K562 (cell line): ENCODE data around the gene TMED5. TPM values are rescaled to one million over a fixed set of nuclear protein-coding genes. Genes with fewer than 3 reads are reported as not detected.

Source experiments
- ARID4B ChIP-seq: sonication (generic); formaldehyde crosslinking; IDR thresholded peaks from 2 replicates; pipeline ENCODE4 v1.8.0; 2022; ENCODE audit warnings: mild to moderate bottlenecking, missing genetic modification reagents
- ASH1L ChIP-seq: fragments of 450-650 bp; IDR thresholded peaks from 2 replicates; pipeline ENCODE4 v1.6.1; 2018; ENCODE audit warnings: borderline replicate concordance, mild to moderate bottlenecking, low read depth; ENCODE audit not compliant: partially characterized antibody
- ERF ChIP-seq: fragments of 450-650 bp; formaldehyde crosslinking; IDR thresholded peaks from 2 replicates; pipeline ENCODE4 v1.4.0; 2020; ENCODE audit warnings: mild to moderate bottlenecking, mixed read lengths
- ESRRB ChIP-seq: fragments of 250-450 bp; sonication (Bioruptor Pico); IDR thresholded peaks from 2 replicates; pipeline ENCODE4 v1.5.0; 2020; ENCODE audit warnings: mild to moderate bottlenecking, moderate library complexity, borderline replicate concordance
- EWSR1 ChIP-seq: fragments of 450-650 bp; IDR thresholded peaks from 2 replicates; pipeline ENCODE4 v1.6.1; 2018; ENCODE audit warnings: borderline replicate concordance, mild to moderate bottlenecking, low read depth, moderate library complexity; ENCODE audit not compliant: partially characterized antibody
- FOXM1 ChIP-seq, 2 experiments: fragments of 450-650 bp in 1 of 2; sonication (generic) in 1 of 2; formaldehyde crosslinking in 1 of 2; IDR thresholded peaks; 2 replicates each; pipeline versions ENCODE4 v1.6.1 to v1.9.0; 2017 to 2022; ENCODE audit warnings: low read depth in 2 of 2, mild to moderate bottlenecking in 2 of 2, missing genetic modification reagents in 1 of 2, moderate library complexity in 1 of 2
- HCFC1 ChIP-seq: IDR thresholded peaks from 2 replicates; pipeline ENCODE4 v1.6.1; 2012; ENCODE audit warnings: low read depth, low read length, improper control_type of control experiment
- RCOR1 ChIP-seq, 2 experiments: IDR thresholded peaks; 2 replicates each; pipeline ENCODE4 v1.6.1; 2012; ENCODE audit warnings: low read depth in 2 of 2, low read length in 2 of 2, borderline replicate concordance in 1 of 2, improper control_type of control experiment in 1 of 2
- SP2 ChIP-seq: IDR thresholded peaks from 2 replicates; pipeline ENCODE4 v1.6.1; 2011; ENCODE audit warnings: mild to moderate bottlenecking, low read depth, low read length, moderate library complexity; ENCODE audit not compliant: poor library complexity, severe bottlenecking; ENCODE audit errors: extremely low read depth
- SUPT5H ChIP-seq: fragments of 450-650 bp; IDR thresholded peaks from 2 replicates; pipeline ENCODE4 v1.6.1; 2016
- WHSC1 ChIP-seq: IDR thresholded peaks from one replicate; pipeline ENCODE4 v1.6.1; 2012; ENCODE audit warnings: low read length, control low read depth, inconsistent platforms
- ZBTB33 ChIP-seq: sonication (generic); formaldehyde crosslinking; IDR thresholded peaks from 2 replicates; pipeline ENCODE4 v1.8.1; 2023; ENCODE audit warnings: mild to moderate bottlenecking, missing genetic modification reagents
- ZNF277 ChIP-seq: fragments of 250-450 bp; sonication (Bioruptor Pico); IDR thresholded peaks from 2 replicates; pipeline ENCODE4 v1.8.0; 2022; ENCODE audit warnings: inconsistent platforms, mild to moderate bottlenecking, moderate library complexity, borderline replicate concordance
- ZNF444 ChIP-seq: fragments of 250-450 bp; sonication (Bioruptor Pico); IDR thresholded peaks from 2 replicates; pipeline ENCODE4 v1.4.0; 2020; ENCODE audit warnings: mild to moderate bottlenecking, moderate library complexity
- ZNF644 ChIP-seq: fragments of 200-800 bp; sonication (Bioruptor generic); IDR thresholded peaks from 2 replicates; pipeline ENCODE4 v1.6.1; 2016; ENCODE audit warnings: low read depth, missing genetic modification characterization, missing compliant biosample characterization
- polyA plus RNA-seq, 8 experiments: library from polyadenylated mRNA; depleted of rRNA in 4 of 8; stranded (reverse) in 5 of 8; unstranded in 3 of 8; fragments of >200 nt; fragmentation: Nextera tagmentation in 2 of 8; fragmentation: Illumina TruSeq in 1 of 8; extraction: Ambion mirVana in 2 of 8; extraction: Trizol in 1 of 8; gene quantifications; 2 replicates each; pipeline versions ENCODE4 v1.2.1 to v1.2.3, GENCODE V29; 2011 to 2014; ENCODE audit warnings: inconsistent platforms in 1 of 8, missing spikeins in 1 of 8
- total RNA-seq, 7 experiments: library from RNA; depleted of rRNA in 6 of 7; stranded (reverse); fragments of >200 nt in 6 of 7; fragmentation: Illumina TruSeq in 2 of 7; extraction: Trizol in 2 of 7; gene quantifications; 2 replicates each; pipeline versions ENCODE4 v1.2.1 to v1.2.3, GENCODE V29; 2011 to 2021; ENCODE audit warnings: low replicate concordance in 1 of 7
- TF ChIP-seq, protein P1 (sequence below): fragments of 450-650 bp; formaldehyde crosslinking; IDR thresholded peaks from 2 replicates; pipeline ENCODE4 v1.4.0; 2022; ENCODE audit warnings: missing genetic modification characterization

Gene TMED5
- total and polyA plus RNA-seq, 9 of the 15 experiments (the other 6 are each of a cell fraction or from before 2014, with no cell fraction given), result 28.7 to 83.7 (median 67.2) TPM

DNA sequence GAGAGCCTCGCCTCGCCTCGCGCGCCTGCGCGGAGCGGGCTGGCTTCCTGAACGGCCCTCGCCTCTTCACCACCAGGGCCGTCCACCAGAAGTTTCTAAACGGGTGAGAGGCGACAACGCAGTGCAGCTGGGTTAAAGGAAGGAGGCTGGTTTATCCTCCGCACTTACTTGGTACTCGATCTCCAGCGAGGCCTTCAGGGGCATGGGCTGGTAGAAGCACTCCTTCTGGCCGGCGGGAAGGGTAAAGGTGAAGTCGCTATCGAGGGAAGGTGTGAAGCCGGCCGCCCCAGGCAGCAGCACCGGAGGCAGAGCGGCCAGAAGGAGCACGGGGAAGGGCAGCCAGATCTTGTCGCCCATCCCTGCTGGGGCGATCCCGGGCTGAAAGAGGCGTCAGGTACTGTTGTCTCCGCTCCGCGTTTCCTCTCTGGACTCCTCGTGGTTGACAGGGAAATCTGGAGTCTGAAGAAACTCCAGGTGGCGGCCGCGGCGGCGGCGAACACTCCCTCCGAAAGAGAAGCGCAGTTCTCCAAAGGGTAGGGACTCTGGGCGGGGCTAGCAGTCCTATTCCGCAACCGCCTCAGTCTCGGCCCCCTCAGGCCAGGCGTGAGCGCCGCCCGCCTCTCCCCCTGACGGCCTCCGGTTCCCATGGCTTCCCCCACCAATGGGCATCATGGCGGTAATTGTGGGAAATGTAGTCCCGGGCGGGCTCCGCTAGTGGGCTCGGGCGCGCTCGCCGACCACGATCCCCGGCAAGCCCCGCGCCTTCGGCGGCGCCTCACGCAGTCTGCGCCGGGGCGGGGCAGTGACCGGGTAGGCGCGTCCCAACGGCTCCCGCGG is at the start of gene TMED5 (continued):
- TF ChIP-seq, protein P1, sequence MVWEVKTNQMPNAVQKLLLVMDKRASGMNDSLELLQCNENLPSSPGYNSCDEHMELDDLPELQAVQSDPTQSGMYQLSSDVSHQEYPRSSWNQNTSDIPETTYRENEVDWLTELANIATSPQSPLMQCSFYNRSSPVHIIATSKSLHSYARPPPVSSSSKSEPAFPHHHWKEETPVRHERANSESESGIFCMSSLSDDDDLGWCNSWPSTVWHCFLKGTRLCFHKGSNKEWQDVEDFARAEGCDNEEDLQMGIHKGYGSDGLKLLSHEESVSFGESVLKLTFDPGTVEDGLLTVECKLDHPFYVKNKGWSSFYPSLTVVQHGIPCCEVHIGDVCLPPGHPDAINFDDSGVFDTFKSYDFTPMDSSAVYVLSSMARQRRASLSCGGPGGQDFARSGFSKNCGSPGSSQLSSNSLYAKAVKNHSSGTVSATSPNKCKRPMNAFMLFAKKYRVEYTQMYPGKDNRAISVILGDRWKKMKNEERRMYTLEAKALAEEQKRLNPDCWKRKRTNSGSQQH (CRISPR knock-in tag), result peak; percentile 74; the same call in 1 of the 2 replicates
- no peak for TF ChIP-seq EWSR1
- TF ChIP-seq ARID4B (CRISPR knock-in tag), result peak; percentile 45
- TF ChIP-seq ESRRB (CRISPR knock-in tag), result no peak
- TF ChIP-seq RCOR1 (IDR thresholded peaks at IDR 0.05; ENCODE audit: borderline replicate concordance in 1 of 2, low read depth in 2 of 2, low read length in 2 of 2), result peak; percentile 14 to 24; a peak in 1 of 4 replicates
- no peak; the same call in 1 of the 2 replicates for TF ChIP-seq ZNF644
- no peak for TF ChIP-seq FOXM1 (IDR thresholded peaks at IDR 0.05; ENCODE audit: low read depth)
- TF ChIP-seq FOXM1 (CRISPR knock-in tag; IDR thresholded peaks at IDR 0.05; ENCODE audit: low read depth), result no peak
- peak; percentile 80 for TF ChIP-seq SUPT5H
- no peak for TF ChIP-seq ZNF277
- TF ChIP-seq ERF, result 0 out of 2 replicates have a peak, but pooled peaks have one; percentile 10
- TF ChIP-seq ASH1L, result no peak
- TF ChIP-seq ZNF444 (CRISPR knock-in tag), result no peak
- no peak for TF ChIP-seq ZBTB33 (CRISPR knock-in tag)
- TF ChIP-seq WHSC1, result no peak
- TF ChIP-seq SP2, result no peak
- peak; percentile 95 for TF ChIP-seq HCFC1
